Stimulated activated CD8-positive, alpha-beta memory T cell treated with anti-CD3 and anti-CD28 coated beads, Interleukin-12 subunit alpha, Interleukin-12 subunit beta, amount 100 ng/mL, for 1 hour (primary cell): ENCODE data around the gene MTCL3.
"Not testable (repeated sequence)": the region's sequence is repeated elsewhere in the genome, so short reads cannot be mapped to it uniquely, and the experiment has no call there.

Source experiments
- DNase-seq: peaks from one replicate; pipeline ENCODE4 v3.0.0-alpha.2; 2020; ENCODE audit warnings: low read depth

MTCL3 gene

GRCh38 chr6:127466416-127466815 is 52.7 kb downstream of the MTCL3 start:
- DNase-seq: no peak

GRCh38 chr6:127464881-127465459 is 54.2 kb downstream of the MTCL3 start:
- DNase-seq: peak; percentile 11

GRCh38 chr6:127464161-127464880 is 54.8 kb downstream of the MTCL3 start:
- no peak for DNase-seq

GRCh38 chr6:127463056-127463455 is 56.1 kb downstream of the MTCL3 start:
- no peak for DNase-seq

DNA sequence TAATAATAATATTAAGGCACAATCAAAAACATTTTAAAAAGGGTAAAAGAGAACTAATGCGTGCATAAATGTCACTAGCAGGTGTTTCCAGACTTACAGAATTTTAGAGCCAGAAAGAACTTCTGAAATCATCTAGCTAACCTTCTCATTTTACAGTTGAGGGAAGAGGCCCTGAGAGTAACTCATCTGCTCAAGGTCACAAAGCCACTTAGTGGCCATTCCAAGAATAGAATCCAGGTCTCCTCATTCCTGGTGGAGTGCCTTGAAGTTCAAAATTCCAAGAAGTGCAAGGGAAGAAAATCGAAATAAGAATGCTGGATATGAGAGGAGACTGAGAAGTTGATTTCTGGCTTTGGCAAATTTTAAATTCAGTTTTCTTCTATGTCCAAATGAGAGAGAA is 56.8 kb downstream of the MTCL3 start:
- no peak for DNase-seq

GRCh38 chr6:127460465-127460864 is 58.7 kb downstream of the MTCL3 start:
- DNase-seq: no peak

- no peak for DNase-seq
Observed at GRCh38 chr6:127459231-127459641, 59.9 kb downstream of the MTCL3 start, which contains the start of gene KIAA0408. Gene KIAA0408 (minus strand): TSS chr6:127459389. CDS start chr6:127453981, 5,408 bp downstream.

DNA sequence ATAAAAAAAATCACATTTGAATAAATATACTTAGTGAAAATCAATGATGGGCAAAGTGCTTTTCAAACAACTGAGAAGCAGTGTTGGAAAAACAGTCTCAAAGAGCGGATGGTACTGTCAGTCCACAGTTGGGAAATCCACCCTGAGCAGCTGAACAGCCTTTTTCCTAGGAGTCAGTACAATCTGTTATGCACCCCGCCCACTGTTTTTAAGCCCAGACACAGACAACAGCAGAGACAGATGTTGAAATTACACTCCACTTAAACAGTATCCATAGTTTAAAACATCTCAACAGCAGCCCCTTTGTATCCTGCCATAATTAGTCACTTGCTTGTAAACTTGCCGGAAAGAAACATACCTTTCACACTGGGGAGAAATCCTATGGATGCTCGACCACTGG is 60.3 kb downstream of the MTCL3 start:
- DNase-seq: no peak

GRCh38 chr6:127458222-127458621 is 60.9 kb downstream of the MTCL3 start:
- DNase-seq: no peak

DNA sequence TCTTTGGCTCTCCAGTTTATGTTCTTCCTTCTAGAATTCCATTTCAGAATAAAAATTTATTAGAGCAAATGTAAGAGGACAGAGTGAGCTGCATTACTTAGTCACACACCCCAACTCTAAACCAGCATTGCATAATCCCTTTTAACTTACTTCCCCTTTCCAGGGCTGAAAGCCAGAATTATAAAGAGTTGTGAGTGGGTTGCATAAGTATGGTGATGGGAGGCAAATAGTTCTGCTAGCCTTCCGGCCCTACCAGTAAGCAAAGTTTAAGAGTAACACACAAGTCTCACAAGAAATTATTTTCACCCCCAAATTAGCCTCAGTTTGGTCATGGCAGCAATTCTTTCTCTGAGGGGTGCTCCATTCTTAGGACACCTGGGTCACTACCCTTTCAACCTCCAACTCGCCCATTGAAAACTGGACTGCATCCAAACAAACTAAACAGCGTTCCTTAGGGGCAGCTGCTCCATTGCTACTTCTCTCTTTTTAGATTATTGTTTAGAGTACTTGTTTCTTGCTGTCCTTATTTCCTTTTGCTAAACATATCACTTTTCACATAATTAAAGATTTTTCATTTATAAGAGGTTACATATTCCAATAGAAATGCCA is 61.6 kb downstream of the MTCL3 start:
- DNase-seq: no peak

DNA sequence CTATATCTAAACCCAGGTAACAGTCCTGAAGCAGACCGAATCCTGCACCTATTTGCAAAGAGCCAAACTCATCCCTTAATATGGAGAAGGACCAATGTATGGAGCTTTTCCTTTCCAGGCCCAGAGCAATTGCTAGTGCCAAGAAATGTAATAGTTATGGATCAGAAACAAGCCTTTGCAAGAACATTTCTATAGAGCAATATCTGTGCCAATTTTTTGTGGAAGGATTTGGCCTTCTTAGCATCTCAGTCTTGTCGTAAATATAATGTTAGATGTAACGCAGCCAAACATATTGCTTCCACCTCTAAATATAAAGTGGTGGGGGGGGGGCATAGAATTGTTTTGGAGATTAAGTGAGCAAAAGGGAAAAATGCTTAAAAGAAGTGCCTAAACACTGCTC is 62.7 kb downstream of the MTCL3 start:
- no peak for DNase-seq

GRCh38 chr6:127453845-127454619 is 65.1 kb downstream of the MTCL3 start:
- no peak for DNase-seq

DNA sequence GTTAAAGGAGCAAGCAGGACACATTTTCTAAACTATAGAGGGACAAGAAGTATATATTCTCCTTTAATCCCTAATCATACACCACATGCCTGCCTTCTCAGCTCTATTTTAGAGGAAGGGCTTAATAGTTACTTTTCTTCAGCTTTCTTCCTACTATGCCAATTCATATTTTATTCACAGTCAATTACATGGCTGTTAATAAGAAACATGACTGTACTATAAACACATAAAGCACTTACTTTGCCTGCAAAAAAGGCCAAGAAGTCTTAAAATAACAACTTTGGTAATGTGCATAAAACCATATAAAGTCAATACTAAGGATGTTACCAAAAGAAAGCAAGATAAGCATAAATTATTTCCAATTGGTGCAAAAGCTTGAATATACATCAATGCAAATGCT is 66.3 kb downstream of the MTCL3 start:
- DNase-seq: no peak

- no peak for DNase-seq
Observed at GRCh38 chr6:127451388-127451787, 67.7 kb downstream of the MTCL3 start.

GRCh38 chr6:127447780-127448179 is 71.4 kb downstream of the MTCL3 start:
- no peak for DNase-seq

DNA sequence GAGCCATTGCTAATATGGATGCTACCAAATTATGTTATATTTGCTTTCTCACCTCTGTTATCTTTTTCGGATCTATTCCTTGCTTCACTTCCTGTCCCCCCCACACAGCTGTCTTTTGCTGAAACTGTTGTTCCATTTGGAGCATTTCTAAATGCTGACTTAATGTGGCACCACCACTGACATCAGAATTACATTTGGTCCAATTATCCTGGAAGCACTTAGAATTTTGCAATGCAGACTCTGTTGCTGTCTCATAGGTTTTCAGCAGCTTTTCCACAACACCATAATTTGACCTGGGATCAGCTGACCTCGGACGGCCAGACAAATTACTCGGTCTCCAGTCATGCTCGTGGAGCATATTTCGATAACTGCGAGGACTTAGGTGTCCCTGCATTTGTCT is 72.8 kb downstream of the MTCL3 start:
- DNase-seq: no peak

DNA sequence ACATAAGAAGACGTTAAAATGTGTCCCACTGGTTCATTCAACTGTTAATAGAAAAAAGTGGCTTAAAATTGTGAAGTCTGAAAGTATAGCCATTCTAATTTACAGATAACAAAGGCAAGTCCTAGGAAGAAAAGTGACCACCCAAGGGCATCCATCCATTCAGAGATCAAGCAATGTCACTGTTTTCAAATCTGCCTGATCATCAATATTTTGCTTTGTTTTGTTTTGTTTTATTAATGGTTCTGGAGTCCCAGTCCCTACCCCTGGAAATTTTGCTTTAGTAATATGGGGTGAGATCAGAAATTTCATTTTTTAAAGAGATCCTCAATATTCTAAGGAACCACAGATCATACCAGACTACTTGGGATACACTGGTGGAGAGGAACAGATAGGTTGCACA is 77.3 kb downstream of the MTCL3 start:
- DNase-seq: no peak

GRCh38 chr6:127439718-127440117 is 79.4 kb downstream of the MTCL3 start:
- no peak for DNase-seq

- no peak for DNase-seq
Observed at GRCh38 chr6:127436578-127437110, 82.5 kb downstream of the MTCL3 start.

DNA sequence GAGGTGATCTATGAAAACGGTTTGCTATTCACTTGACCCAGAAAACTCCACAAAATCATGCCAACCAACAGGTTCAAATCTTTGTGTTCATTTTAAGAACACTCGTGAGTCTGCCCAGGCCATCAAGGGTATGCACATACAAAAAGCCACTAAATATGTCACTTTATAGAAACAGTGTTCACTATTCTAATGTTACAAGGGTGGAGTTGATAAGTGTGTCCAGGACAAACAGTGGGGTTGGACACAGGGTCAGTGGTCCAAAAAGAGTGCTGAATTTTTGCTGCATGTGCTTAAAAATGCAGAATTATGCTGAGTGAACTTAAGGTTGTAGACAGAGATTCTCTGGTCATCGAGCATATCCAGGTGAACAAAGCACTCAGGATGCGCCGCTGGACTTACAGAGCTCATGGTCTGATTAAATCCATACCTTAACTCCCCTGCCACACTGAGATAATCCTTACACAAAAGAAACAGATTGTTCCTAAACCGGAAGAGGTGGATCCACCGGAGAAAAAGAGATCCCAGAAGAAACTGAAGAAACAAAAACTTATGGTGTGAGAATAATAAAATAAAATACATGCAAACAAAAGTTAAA is 83.4 kb downstream of the MTCL3 start:
- DNase-seq: no peak

GRCh38 chr6:127434651-127435050 is 84.5 kb downstream of the MTCL3 start:
- DNase-seq: no peak

DNA sequence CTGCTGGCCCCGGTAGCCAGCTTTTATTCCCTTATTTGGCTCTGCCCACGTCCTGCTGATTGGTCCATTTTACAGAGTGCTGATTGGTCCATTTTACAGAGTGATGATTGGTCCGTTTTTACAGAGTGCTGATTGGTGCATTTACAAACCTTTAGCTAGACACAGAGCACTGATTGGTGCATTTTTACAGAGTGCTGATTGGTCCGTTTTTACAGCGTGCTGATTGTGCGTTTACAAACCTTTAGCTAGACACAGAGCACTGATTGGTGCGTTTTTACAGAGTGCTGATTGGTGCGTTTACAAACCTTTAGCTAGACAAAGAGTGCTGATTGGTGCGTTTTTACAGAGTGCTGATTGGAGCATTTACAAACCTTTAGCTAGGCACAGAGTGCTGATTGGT is 90.6 kb downstream of the MTCL3 start:
- DNase-seq: not testable (repeated sequence)
